GM21619 (cell line): ENCODE results near the gene ADAMTS2.

Experiments used
- ATAC-seq: cut with Tn5 transposase; IDR thresholded peaks from one replicate; pipeline ENCODE4 v1.9.1; 2021; ENCODE audit not compliant: unreplicated experiment

ADAMTS2 gene

GRCh38 chr5:179184521-179185050 is 160.7 kb downstream of the ADAMTS2 start:
- ATAC-seq, result no peak

DNA sequence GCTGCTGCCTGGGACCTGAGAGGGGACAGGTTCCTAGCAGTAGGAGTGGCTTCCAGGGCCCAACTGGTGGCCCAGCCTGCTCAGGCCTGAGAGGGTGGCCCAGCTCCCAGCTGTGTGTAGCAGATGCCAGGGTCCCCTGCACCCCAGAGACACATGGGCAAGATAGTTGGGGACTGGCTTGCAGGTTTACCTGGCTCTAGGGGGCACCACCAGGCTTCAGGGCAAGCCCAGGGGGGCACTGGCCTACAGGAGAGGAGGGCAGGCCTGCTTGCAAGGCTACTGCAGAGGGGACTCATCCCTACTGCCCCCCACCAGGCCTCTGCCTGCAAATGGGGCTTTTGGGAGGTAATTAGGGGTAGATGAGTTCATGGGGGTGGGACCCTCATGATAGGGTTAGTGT is 161.8 kb downstream of the ADAMTS2 start:
- no peak for ATAC-seq

GRCh38 chr5:179182601-179183000 is 162.7 kb downstream of the ADAMTS2 start:
- no peak for ATAC-seq

GRCh38 chr5:179181988-179182387 is 163.3 kb downstream of the ADAMTS2 start:
- no peak for ATAC-seq

DNA sequence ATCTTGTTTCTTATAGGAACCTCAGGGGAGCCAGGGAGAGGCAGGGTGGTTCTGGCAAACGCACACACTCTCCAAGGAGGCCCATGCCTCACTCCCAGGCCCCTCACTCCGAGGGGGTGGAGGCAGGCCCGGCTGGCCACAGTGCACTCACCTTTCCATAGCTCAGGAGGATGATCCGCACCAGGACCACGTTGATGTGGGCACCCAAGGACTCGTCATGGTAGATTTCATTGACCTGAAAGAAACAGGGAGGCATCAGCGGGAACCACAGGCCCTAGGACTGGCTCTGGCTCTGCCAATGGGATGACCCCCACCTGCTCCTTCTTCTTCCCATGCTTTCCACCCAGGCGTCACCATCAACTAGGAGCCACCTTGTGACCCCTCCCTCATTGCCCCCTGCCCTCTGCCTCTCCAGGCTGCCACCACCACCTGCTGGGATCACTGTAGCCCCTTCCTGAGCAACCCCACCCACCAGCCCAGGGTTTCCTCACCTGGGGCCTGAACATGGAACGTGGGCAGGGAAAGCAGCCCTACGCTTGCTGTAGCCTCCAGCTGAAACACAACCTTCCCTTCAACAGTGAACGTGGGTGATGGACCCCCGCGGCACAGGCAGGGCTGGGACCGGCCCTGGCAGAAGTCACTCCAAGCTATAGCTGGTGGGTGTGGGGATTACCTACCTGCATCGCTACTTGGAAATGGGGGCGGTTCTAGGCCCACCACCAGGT is 164.2 kb downstream of the ADAMTS2 start:
- ATAC-seq, result no peak

DNA sequence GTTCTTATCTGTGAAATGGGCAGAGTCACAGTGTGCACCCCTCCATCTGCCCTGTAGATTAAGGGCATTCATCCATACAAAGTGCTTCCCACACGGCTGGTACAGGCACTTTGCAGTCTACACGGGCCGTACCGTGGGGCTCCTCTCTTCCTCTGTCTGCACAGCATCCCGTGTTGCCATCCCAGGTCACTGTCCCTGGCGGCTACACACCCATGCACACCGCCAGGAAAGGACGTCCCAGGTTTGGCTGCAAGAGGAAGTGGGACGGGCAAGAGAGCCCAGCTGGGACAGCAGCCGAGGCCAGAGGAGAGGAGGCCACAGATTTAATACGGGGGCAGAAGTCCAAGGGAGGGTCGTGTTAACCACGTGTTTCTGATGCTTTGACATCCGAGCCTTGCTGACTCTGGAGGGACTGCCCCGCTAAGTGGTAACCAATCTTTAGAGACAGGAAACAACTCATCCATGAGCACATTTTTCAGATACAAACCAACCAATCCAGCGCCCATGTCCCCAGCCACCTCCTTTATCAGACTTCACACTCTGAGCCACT is 165.1 kb downstream of the ADAMTS2 start:
- no peak for ATAC-seq

- ATAC-seq, result no peak
Observed at GRCh38 chr5:179177711-179178575, 167.3 kb downstream of the ADAMTS2 start.

- no peak for ATAC-seq
Observed at GRCh38 chr5:179176571-179177230, 168.6 kb downstream of the ADAMTS2 start.

GRCh38 chr5:179176166-179176565 is 169.1 kb downstream of the ADAMTS2 start:
- ATAC-seq, result no peak

DNA sequence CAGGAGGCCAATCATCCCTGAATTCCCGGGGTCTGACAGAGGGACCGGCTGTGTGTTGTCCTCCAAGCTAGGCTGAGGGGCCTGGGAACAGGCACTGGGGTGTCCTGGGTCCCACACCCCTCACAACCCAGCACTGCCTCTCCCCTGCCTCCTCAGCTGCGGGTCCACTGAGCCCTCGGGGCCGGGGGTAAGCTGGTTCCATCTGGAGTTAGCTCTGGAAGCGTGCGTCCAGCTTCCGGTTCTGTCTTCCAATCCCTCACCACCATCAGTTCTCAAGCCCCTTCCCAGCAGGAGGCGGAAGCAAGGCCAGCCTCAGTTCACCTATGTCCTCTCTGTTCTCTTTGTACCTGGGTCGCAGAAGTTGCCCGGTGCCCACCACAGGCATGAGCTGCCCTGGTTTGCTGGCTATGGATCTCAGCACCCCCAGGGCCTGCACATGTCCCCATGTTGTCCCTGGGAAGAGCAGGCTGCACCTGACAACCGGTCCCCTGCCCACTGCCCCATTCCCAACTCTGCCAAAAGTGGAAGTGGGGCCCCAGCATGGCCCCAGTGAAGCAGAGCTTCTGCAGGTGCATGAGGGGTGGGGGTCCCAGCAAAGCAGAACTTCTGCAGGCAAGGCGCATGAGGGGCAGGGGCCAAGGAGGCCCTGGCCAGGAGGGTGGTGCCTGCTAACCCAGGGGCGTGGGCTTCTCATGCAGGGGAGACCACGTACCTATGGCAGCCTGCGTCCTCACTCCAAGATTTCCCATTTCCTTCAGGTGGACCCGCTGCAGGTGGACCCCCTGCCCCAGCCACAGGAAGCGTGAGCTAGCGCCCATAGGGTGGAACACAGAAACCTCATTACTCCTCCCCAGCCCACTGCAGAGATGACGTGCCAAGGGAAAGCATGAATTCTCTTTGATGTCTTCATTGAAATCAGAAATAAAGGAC is 173.2 kb downstream of the ADAMTS2 start:
- no peak for ATAC-seq

DNA sequence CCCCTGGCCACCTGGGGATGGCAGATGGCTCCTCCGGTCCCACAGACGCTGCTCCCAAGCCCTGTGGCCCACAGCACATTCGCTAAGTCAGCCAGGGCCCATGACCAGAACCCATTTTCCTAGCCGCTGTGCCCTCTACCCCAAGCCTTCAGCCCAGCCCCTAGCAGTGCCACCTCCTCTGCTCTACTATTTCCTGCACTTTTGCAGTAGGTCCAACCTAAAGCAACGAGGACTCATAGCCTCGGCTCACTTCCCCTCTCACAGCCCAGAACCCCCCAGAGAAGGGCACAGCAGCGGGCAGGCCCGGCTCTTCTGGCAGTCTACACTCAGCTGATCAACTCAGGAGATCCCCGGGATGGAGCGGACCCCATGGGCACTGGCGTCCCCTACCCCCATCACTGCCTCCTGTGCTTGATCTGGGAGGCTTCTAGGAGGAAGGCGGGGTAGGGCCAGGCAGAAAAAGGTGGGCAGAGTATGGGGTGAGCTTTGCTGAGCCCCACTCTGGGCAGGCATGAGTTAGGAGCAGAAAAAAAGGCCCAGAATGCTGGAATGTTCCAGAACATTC is 173.9 kb downstream of the ADAMTS2 start:
- no peak for ATAC-seq

DNA sequence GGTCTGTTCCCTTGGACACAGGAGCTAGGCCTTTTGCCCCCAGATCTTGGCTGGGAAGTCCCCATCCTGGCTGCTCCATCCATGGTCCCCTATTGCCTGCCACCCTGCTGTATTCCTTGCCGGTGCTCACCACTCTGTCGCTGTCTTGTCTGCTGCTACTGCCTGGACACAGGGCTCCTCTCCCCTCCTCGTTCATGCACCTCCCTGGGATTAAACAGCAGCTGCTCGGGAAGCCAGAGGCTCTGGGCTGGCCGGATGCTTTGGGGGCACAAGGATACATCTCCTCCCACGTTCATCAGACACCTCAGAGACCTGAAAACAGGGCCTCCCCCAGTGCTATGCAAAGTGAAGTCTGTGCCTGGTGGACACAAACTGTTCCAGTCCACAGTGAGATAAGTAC is 174.7 kb downstream of the ADAMTS2 start:
- no peak for ATAC-seq

GRCh38 chr5:179169836-179170235 is 175.4 kb downstream of the ADAMTS2 start:
- ATAC-seq, result no peak

DNA sequence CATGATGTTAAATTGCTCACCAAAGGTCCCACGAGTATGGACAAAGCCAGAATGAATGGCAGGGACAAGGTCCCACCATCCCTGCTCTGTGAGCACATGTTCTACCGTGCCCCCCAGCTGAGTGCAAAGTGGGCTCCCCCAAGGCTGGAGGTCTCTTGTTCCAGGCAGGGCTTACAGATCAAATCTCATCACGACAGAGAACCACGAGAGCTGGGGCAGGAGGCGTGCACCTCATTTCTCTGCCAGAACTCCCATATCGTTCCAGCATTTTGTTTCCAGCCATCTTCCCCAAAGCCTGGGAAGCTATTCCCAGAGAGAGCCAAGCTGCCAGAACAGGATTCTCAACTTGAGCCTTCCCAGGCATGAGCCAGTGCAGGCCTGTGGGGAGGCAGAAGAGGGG is 176.6 kb downstream of the ADAMTS2 start:
- no peak for ATAC-seq

DNA sequence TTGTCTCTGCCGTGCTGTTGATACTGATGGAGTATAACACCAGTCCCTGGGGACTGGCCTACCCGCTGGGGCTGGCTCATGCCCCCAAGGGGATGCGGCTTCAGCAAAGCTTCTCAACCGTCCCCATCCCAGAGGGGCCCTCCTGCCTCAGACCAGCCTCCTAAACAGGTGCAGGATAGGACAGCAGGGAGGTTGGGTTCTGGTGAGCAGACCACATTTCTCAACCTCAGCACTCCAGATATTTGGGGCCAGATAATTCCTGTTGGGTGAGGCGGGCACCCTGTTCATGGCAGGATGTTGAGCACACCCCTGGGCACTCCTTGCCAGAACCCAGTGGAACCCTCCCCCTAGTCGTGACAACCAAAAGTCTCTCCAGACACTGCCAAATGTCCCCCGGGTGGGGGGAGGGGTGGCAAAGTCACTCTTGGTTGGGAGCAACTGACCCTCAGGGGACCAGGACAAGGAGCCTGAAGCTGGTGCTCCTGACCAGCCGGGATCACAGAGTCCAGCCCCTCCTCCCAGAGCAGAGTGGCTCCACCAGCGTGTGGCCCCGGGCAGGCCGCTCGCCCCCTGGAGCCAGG is 177.3 kb downstream of the ADAMTS2 start:
- no peak for ATAC-seq

GRCh38 chr5:179166886-179167841 is 178.1 kb downstream of the ADAMTS2 start:
- no peak for ATAC-seq

- no peak for ATAC-seq
Observed at GRCh38 chr5:179166171-179166885, 178.9 kb downstream of the ADAMTS2 start.
